ENCODE measurements around the gene ADAMTSL3. TPM values are rescaled to one million over a fixed set of nuclear protein-coding genes. Genes with fewer than 3 reads are reported as not detected.

Gene ADAMTSL3
- polyA plus RNA-seq, 1 donor from 2014 or later, result 0.51 TPM

DNA sequence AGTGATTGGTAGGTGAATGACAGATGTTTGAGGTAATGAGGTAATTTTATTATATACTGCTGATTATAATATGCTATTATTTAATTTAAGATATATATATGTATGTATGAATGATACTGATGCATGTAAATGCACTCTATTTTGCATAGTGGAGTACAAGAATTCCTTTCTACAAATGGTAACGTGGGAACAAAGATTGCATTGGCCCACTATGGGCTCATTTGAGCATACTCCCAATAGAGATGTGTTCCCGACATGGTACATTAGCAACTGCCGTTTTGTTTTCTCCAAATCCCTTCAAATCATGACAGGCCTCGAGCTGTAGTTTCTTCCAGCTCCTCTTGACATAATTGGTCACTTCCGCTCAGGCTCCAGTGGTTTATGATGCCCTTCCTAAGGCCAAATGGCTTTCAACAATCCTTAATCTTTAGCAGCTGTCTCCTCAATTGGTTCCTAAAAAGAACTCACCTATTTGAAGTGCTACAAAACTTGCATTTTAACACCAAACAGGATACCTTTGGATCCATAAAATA lies 266.1 kb downstream of the ADAMTSL3 start:
- Histone ChIP-seq H3K27me3 (ENCODE audit: insufficient read depth, low read depth, low read length) (no peaks in the 10 kb centered on the region), H3K9ac (ENCODE audit: low read length) (no peak overlapping the region), H3K4me2 (ENCODE audit: low read length) (no peak overlapping the region), H3K9me2 (ENCODE audit: insufficient read depth, low read length) (no peaks in the 10 kb centered on the region), H3K79me2 (replicated peaks; ENCODE audit: insufficient read depth, low read length) (no peaks in the 10 kb centered on the region), H4K20me1 (ENCODE audit: insufficient read depth) (no peaks in the 10 kb centered on the region), H3K9me3 (ENCODE audit: low read length) (no peaks in the 10 kb centered on the region), H3K27ac (ENCODE audit: low read length) (no peak overlapping the region), H3K4me3 (ENCODE audit: low read length) (no peak overlapping the region), H2AFZ (ENCODE audit: low read depth, low read length) (no peak overlapping the region), H3F3A (ENCODE audit: insufficient read depth, low read length, poor library complexity, severe bottlenecking) (no peaks in the 10 kb centered on the region), H3K36me3 (ENCODE audit: insufficient read depth, low read length) (no peaks in the 10 kb centered on the region)
- TF ChIP-seq EP300 (conservative IDR thresholded peaks at IDR 0.05; ENCODE audit: poor library complexity, severe bottlenecking) (no peak), SMC3 (conservative IDR thresholded peaks at IDR 0.05; ENCODE audit: poor library complexity) (no peak), TAF1 (IDR thresholded peaks at IDR 0.05; ENCODE audit: low read depth) (no peak), POLR2AphosphoS5 (IDR thresholded peaks at IDR 0.05) (no peak), EZH2 (IDR thresholded peaks at IDR 0.05; ENCODE audit: borderline replicate concordance, insufficient read depth, low read length, poor library complexity, severe bottlenecking) (no peak), MXI1 (conservative IDR thresholded peaks at IDR 0.05; ENCODE audit: poor library complexity, severe bottlenecking) (no peak), RAD21 (conservative IDR thresholded peaks at IDR 0.05) (no peak)
- TF ChIP-seq, protein P1, sequence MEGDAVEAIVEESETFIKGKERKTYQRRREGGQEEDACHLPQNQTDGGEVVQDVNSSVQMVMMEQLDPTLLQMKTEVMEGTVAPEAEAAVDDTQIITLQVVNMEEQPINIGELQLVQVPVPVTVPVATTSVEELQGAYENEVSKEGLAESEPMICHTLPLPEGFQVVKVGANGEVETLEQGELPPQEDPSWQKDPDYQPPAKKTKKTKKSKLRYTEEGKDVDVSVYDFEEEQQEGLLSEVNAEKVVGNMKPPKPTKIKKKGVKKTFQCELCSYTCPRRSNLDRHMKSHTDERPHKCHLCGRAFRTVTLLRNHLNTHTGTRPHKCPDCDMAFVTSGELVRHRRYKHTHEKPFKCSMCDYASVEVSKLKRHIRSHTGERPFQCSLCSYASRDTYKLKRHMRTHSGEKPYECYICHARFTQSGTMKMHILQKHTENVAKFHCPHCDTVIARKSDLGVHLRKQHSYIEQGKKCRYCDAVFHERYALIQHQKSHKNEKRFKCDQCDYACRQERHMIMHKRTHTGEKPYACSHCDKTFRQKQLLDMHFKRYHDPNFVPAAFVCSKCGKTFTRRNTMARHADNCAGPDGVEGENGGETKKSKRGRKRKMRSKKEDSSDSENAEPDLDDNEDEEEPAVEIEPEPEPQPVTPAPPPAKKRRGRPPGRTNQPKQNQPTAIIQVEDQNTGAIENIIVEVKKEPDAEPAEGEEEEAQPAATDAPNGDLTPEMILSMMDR (IDR thresholded peaks at IDR 0.05; ENCODE audit: poor library complexity, severe bottlenecking), result no peak
- TF ChIP-seq, protein P2, sequence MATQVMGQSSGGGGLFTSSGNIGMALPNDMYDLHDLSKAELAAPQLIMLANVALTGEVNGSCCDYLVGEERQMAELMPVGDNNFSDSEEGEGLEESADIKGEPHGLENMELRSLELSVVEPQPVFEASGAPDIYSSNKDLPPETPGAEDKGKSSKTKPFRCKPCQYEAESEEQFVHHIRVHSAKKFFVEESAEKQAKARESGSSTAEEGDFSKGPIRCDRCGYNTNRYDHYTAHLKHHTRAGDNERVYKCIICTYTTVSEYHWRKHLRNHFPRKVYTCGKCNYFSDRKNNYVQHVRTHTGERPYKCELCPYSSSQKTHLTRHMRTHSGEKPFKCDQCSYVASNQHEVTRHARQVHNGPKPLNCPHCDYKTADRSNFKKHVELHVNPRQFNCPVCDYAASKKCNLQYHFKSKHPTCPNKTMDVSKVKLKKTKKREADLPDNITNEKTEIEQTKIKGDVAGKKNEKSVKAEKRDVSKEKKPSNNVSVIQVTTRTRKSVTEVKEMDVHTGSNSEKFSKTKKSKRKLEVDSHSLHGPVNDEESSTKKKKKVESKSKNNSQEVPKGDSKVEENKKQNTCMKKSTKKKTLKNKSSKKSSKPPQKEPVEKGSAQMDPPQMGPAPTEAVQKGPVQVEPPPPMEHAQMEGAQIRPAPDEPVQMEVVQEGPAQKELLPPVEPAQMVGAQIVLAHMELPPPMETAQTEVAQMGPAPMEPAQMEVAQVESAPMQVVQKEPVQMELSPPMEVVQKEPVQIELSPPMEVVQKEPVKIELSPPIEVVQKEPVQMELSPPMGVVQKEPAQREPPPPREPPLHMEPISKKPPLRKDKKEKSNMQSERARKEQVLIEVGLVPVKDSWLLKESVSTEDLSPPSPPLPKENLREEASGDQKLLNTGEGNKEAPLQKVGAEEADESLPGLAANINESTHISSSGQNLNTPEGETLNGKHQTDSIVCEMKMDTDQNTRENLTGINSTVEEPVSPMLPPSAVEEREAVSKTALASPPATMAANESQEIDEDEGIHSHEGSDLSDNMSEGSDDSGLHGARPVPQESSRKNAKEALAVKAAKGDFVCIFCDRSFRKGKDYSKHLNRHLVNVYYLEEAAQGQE (IDR thresholded peaks at IDR 0.05; ENCODE audit: borderline replicate concordance), result no peak

DNA sequence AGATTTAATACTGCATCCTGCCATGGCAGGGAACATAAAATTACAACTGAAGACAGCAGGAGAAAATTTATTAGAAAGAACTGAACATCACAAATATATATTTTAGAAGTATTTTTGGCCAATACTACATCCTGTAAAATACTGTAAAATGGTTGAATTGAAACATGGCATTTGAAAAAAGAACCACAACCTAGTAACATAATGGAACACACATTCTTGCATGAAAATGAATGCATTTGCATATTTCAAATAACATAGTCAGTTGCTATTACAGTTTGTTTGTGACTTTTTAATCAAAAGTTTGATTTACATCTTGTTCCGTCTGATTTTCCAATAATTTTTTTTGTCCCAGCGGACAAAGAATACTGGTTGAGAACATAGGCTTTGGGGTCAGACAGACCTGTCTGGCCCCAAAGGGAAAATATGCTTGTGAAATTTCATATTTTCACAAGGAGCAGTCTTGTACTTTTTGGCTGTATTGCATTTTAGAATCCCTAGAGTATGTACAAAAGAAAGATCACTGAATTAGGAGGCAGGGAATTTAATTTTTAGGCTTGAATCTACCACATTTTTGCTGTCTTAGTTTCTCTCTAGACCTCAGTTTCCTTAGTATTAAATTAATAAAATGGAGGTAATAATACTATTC lies 268.8 kb downstream of the ADAMTSL3 start:
- no peaks in the 10 kb centered on the region for H3K79me2 ChIP-seq (replicated peaks; ENCODE audit: insufficient read depth, low read length)
- H3K4me2 ChIP-seq (ENCODE audit: low read length), result no peak overlapping the region
- TF ChIP-seq TAF1 (IDR thresholded peaks at IDR 0.05; ENCODE audit: low read depth) (no peak), EZH2 (IDR thresholded peaks at IDR 0.05; ENCODE audit: borderline replicate concordance, insufficient read depth, low read length, poor library complexity, severe bottlenecking) (no peak), SMC3 (conservative IDR thresholded peaks at IDR 0.05; ENCODE audit: poor library complexity) (no peak), RAD21 (conservative IDR thresholded peaks at IDR 0.05) (no peak), EP300 (conservative IDR thresholded peaks at IDR 0.05; ENCODE audit: poor library complexity, severe bottlenecking) (no peak), MXI1 (conservative IDR thresholded peaks at IDR 0.05; ENCODE audit: poor library complexity, severe bottlenecking) (no peak), POLR2AphosphoS5 (IDR thresholded peaks at IDR 0.05) (no peak)
- TF ChIP-seq, protein P1 (IDR thresholded peaks at IDR 0.05; ENCODE audit: poor library complexity, severe bottlenecking), result no peak
- TF ChIP-seq, protein P2 (IDR thresholded peaks at IDR 0.05; ENCODE audit: borderline replicate concordance), result no peak

More for the DNA sequence above, 268.8 kb downstream of the ADAMTSL3 start:
- Histone ChIP-seq H3K9me3 (ENCODE audit: low read length) (no peaks in the 10 kb centered on the region), H2AFZ (ENCODE audit: low read depth, low read length) (no peak overlapping the region), H3K27ac (ENCODE audit: low read length) (no peak overlapping the region), H3K9me2 (ENCODE audit: insufficient read depth, low read length) (no peaks in the 10 kb centered on the region), H3F3A (ENCODE audit: insufficient read depth, low read length, poor library complexity, severe bottlenecking) (no peaks in the 10 kb centered on the region), H3K9ac (ENCODE audit: low read length) (no peak overlapping the region), H3K27me3 (ENCODE audit: insufficient read depth, low read depth, low read length) (no peaks in the 10 kb centered on the region), H3K4me3 (ENCODE audit: low read length) (no peak overlapping the region), H4K20me1 (ENCODE audit: insufficient read depth) (no peaks in the 10 kb centered on the region), H3K36me3 (ENCODE audit: insufficient read depth, low read length) (no peaks in the 10 kb centered on the region)

Data from neural cell (in vitro differentiated cells).